GM12878 (cell line): ENCODE results near the gene SMCP. TPM values are rescaled to one million over a fixed set of nuclear protein-coding genes. Genes with fewer than 3 reads are reported as not detected.

ENCODE experiments used
- ATAC-seq: fragments of 200-7000 bp; cut with Tn5 transposase; 3 replicates; pipeline ENCODE4 v1.9.1; 2020; ENCODE audit warnings: mild to moderate bottlenecking, moderate library complexity
- BruUV-seq: library from RNA; stranded (reverse); fragments of 400-500 nt; replicated peaks from 2 replicates; lab custom pipeline; 2021; lab: Mats Ljungman, UMichigan
- CTCF ChIA-PET: fragments of 300-600 bp; sonication (Branson Sonifier 250); formaldehyde crosslinking; extraction: SDS; loops from one replicate; lab custom pipeline; 2021; ENCODE audit warnings: inconsistent platforms; lab: Yijun Ruan, JAX
- POLR2A ChIA-PET: fragments of 350-600 bp; formaldehyde crosslinking; extraction: SDS; loops from one replicate; lab custom pipeline; 2021; ENCODE audit warnings: inconsistent platforms; lab: Charles Lee
- RAD21 ChIA-PET: fragments of 300-600 bp; sonication (Branson Sonifier 250); formaldehyde crosslinking; loops from one replicate; lab custom pipeline; 2023; ENCODE audit warnings: antibody characterized with exemption; ENCODE audit not compliant: unreplicated experiment; lab: Charles Lee
- SMC1A ChIA-PET: fragments of 300-600 bp; sonication (Branson Sonifier 250); formaldehyde crosslinking; loops from one replicate; lab custom pipeline; 2023; ENCODE audit not compliant: unreplicated experiment, uncharacterized antibody; lab: Charles Lee
- DNase-seq: peaks from one replicate; pipeline ENCODE4 v3.0.0-alpha.2; 2011; ENCODE audit warnings: low read depth, low spot score
- FAIRE-seq: peaks from 3 replicates; lab custom pipeline; 2011; peaks lifted over from hg19 to GRCh38; lab: Jason Lieb, UNC
- H2AFZ ChIP-seq: 2 replicates; pipeline ENCODE4 v1.6.0; 2011; ENCODE audit warnings: low read depth, low read length, control low read depth; ENCODE audit not compliant: control insufficient read depth
- H3K27ac ChIP-seq: 2 replicates; pipeline ENCODE4 v1.5.1; 2011; ENCODE audit warnings: control low read depth; ENCODE audit not compliant: control insufficient read depth, insufficient read depth
- H3K27me3 ChIP-seq, 2 experiments: replicated peaks in 1 of 2; 2 replicates each; pipeline versions ENCODE4 v1.6.0 to v1.6.1; 2011; ENCODE audit warnings: low read length in 1 of 2; ENCODE audit not compliant: control insufficient read depth in 2 of 2, insufficient read depth in 2 of 2
- H3K36me3 ChIP-seq, 2 experiments: 2 replicates each; pipeline ENCODE4 v1.5.1; 2011; ENCODE audit warnings: low read length in 1 of 2; ENCODE audit not compliant: control insufficient read depth in 2 of 2, insufficient read depth in 2 of 2
- H3K4me1 ChIP-seq: 2 replicates; pipeline ENCODE4 v1.6.1; 2011; ENCODE audit warnings: mild to moderate bottlenecking, low read length, moderate library complexity, mixed read lengths; ENCODE audit not compliant: control insufficient read depth, insufficient read depth
- H3K4me2 ChIP-seq: 2 replicates; pipeline ENCODE4 v1.6.0; 2011; ENCODE audit warnings: control low read depth; ENCODE audit not compliant: control insufficient read depth, insufficient read depth
- H3K4me3 ChIP-seq: fragments of 200-600 bp; sonication (generic); 2 replicates; pipeline ENCODE4 v1.5.1; 2016
- H3K79me2 ChIP-seq: 2 replicates; pipeline ENCODE4 v1.6.0; 2011; ENCODE audit warnings: low read length; ENCODE audit not compliant: control insufficient read depth, insufficient read depth
- H3K9ac ChIP-seq: 2 replicates; pipeline ENCODE4 v1.8.0; 2011; ENCODE audit warnings: low read length, control low read depth, mixed read lengths; ENCODE audit not compliant: control insufficient read depth, insufficient read depth
- H3K9me3 ChIP-seq: replicated peaks from 3 replicates; pipeline ENCODE4 v1.5.1; 2011; ENCODE audit warnings: mild to moderate bottlenecking, low read length; ENCODE audit not compliant: control insufficient read depth, insufficient read depth
- H4K20me1 ChIP-seq: 2 replicates; pipeline ENCODE4 v1.6.0; 2011; ENCODE audit not compliant: control insufficient read depth, insufficient read depth
- BHLHE40 ChIP-seq, 2 experiments: fragments of 450-650 bp in 1 of 2; IDR thresholded peaks; 2 replicates each; pipeline ENCODE4 v1.6.1; 2011 to 2017; ENCODE audit warnings: low read depth in 2 of 2, borderline replicate concordance in 1 of 2, improper control_type of control experiment in 1 of 2, low read length in 1 of 2, mild to moderate bottlenecking in 1 of 2
- CTCF ChIP-seq, 3 experiments: IDR thresholded peaks in 2 of 3; conservative IDR thresholded peaks in 1 of 3; 2 replicates each; pipeline ENCODE4 v1.5.1; 2011; ENCODE audit warnings: low read depth in 3 of 3, low read length in 3 of 3, mild to moderate bottlenecking in 3 of 3, control low read depth in 2 of 3, moderate library complexity in 2 of 3, inconsistent platforms in 1 of 3, mixed read lengths in 1 of 3; ENCODE audit not compliant: control insufficient read depth in 2 of 3, insufficient read depth in 1 of 3; ENCODE audit errors: extremely low read depth in 1 of 3
- CUX1 ChIP-seq: IDR thresholded peaks from 2 replicates; pipeline ENCODE4 v1.6.1; 2012; ENCODE audit warnings: improper control_type of control experiment, low read depth, low read length; ENCODE audit not compliant: insufficient replicate concordance
- DPF2 ChIP-seq: fragments of 450-650 bp; IDR thresholded peaks from 2 replicates; pipeline ENCODE4 v1.6.1; 2017; ENCODE audit warnings: mild to moderate bottlenecking
- GABPA ChIP-seq: IDR thresholded peaks from 2 replicates; pipeline ENCODE4 v1.6.1; 2014; ENCODE audit warnings: antibody characterized with exemption, low read depth, mild to moderate bottlenecking, inconsistent platforms
- MEF2B ChIP-seq: fragments of 450-650 bp; IDR thresholded peaks from 2 replicates; pipeline ENCODE4 v1.6.1; 2018; ENCODE audit warnings: mild to moderate bottlenecking, moderate library complexity; ENCODE audit not compliant: partially characterized antibody, poor library complexity, severe bottlenecking
- NR2C1 ChIP-seq: fragments of 450-650 bp; IDR thresholded peaks from 2 replicates; pipeline ENCODE4 v1.6.1; 2017; ENCODE audit warnings: antibody characterized with exemption, mild to moderate bottlenecking, moderate library complexity
- PBX3 ChIP-seq: IDR thresholded peaks from 2 replicates; pipeline ENCODE4 v1.6.1; 2011; ENCODE audit warnings: mild to moderate bottlenecking, low read depth, low read length, moderate library complexity; ENCODE audit not compliant: insufficient replicate concordance
- SIX5 ChIP-seq: IDR thresholded peaks from 2 replicates; pipeline ENCODE4 v1.6.1; 2011; ENCODE audit warnings: mild to moderate bottlenecking, low read depth, low read length, moderate library complexity; ENCODE audit not compliant: severe bottlenecking
- STAT1 ChIP-seq: fragments of 450-650 bp; conservative IDR thresholded peaks from 2 replicates; pipeline ENCODE4 v1.6.1; 2014; ENCODE audit warnings: antibody characterized with exemption, mild to moderate bottlenecking
- TBL1XR1 ChIP-seq: IDR thresholded peaks from 2 replicates; pipeline ENCODE4 v1.6.1; 2012; ENCODE audit warnings: low read depth, low read length, improper control_type of control experiment
- USF1 ChIP-seq: IDR thresholded peaks from 2 replicates; pipeline ENCODE4 v1.6.1; 2011; ENCODE audit warnings: borderline replicate concordance, low read depth, mild to moderate bottlenecking, moderate library complexity, mixed read lengths, low read length; ENCODE audit not compliant: insufficient read depth; ENCODE audit errors: extremely low read length
- WGBS: methylation state at CpG from one replicate; pipeline ENCODE4 v1.1.6; 2016; ENCODE audit warnings: low lambda C conversion rate; ENCODE audit not compliant: insufficient replicate concordance, insufficient coverage; ENCODE audit errors: missing lambda C conversion rate; 5-methylcytosine and 5-hydroxymethylcytosine counted together
- in situ Hi-C: fragments of 300-500 bp; cut with MboI; formaldehyde crosslinking; loops from 9 replicates; pipeline ENCODE4 v1.14.3; 2018; ENCODE audit warnings: mixed read lengths
- intact Hi-C: fragments of 100-400 bp; cut with micrococcal nuclease; formaldehyde crosslinking; loops from one replicate; pipeline ENCODE4 v1.14.2; 2022; ENCODE audit not compliant: unreplicated experiment
- polyA plus RNA-seq, 11 experiments: library from polyadenylated mRNA; depleted of rRNA in 4 of 11; unstranded in 6 of 11; stranded (reverse) in 5 of 11; fragments of >200 nt; fragmentation: Nextera tagmentation in 4 of 11; fragmentation: Illumina TruSeq in 1 of 11; extraction: Ambion mirVana in 4 of 11; extraction: Trizol in 1 of 11; gene quantifications; 1 replicate in 1 of 11; 2 replicates in 10 of 11; pipeline versions ENCODE4 v1.2.1 to v1.2.3, GENCODE V29; 2011 to 2016; ENCODE audit warnings: inconsistent platforms in 2 of 11, missing spikeins in 2 of 11, low read depth in 1 of 11
- total RNA-seq, 4 experiments: library from RNA; depleted of rRNA in 3 of 4; stranded (reverse); fragments of >200 nt in 3 of 4; fragmentation: Illumina TruSeq in 1 of 4; extraction: Trizol in 1 of 4; gene quantifications; 2 replicates each; pipeline versions ENCODE4 v1.2.1 to v1.2.3, GENCODE V29; 2013 to 2021

The SMCP gene
- total and polyA plus RNA-seq, 10 of the 15 experiments (the other 5 are each of a cell fraction or from before 2014, with no cell fraction given): 0.16 to 0.69 (median 0.27) TPM; not detected in 7

GRCh38 chr1:152886758-152887409, 8.8 kb downstream of the SMCP start:
- SMC1A ChIA-PET: interaction anchor here (1.0 kb wide), 1 partner anchor 9 kb away, joined by 3 read pairs; the partner anchor contains the start of gene SMCP
- no peaks in the 10 kb centered on the region for H4K20me1 ChIP-seq
- no TSS peak for BruUV-seq
- TF ChIP-seq GABPA (no peak), CTCF (IDR thresholded peaks at IDR 0.05 in 2 of 3, conservative IDR thresholded peaks at IDR 0.05 in 1 of 3; ENCODE audit: control insufficient read depth in 2 of 3, extremely low read depth in 1 of 3, insufficient read depth in 1 of 3, low read depth in 3 of 3, low read length in 3 of 3) (no peak), STAT1 (no peak), TBL1XR1 (no peak), NR2C1 (no peak), CUX1 (no peak), BHLHE40 (IDR thresholded peaks at IDR 0.05; ENCODE audit: borderline replicate concordance in 1 of 2, low read depth in 2 of 2, low read length in 1 of 2) (no peak), MEF2B (no peak), SIX5 (no peak), DPF2 (no peak), PBX3 (no peak), USF1 (no peak)

More at GRCh38 chr1:152886758-152887409, 8.8 kb downstream of the SMCP start:
- intact Hi-C loops: no loop called here
- H3K9me3 ChIP-seq: no peaks in the 10 kb centered on the region
- CTCF ChIA-PET: interaction anchor here (1.1 to 3.3 kb wide), 2 partner anchors 17 to 306 kb away, joined by 3 to 13 read pairs; no protein-coding TSS in a partner anchor
- H3K4me1 ChIP-seq: peaks cover 21% of the 10 kb centered on the region
- no peak overlapping the region for H3K9ac ChIP-seq
- H2AFZ ChIP-seq: no peak overlapping the region
- WGBS: 59% methylated on average over 8 of the region's 8 CpGs
- no peak overlapping the region for H3K4me3 ChIP-seq
- RAD21 ChIA-PET: interaction anchor here (1.1 kb wide), 1 partner anchor 14 kb away, joined by 3 read pairs; no protein-coding TSS in a partner anchor
- ATAC-seq (no peak), FAIRE-seq (no peak), DNase-seq (no peak)
- H3K36me3 ChIP-seq: no peaks in the 10 kb centered on the region
- POLR2A ChIA-PET: no interaction called here
- no peaks in the 10 kb centered on the region for H3K27me3 ChIP-seq
- in situ Hi-C loops: no loop called here
- H3K4me2 ChIP-seq: no peak overlapping the region
- H3K79me2 ChIP-seq: no peaks in the 10 kb centered on the region
- no peak overlapping the region for H3K27ac ChIP-seq
